ENCODE measurements around the gene SNRPA.

DNA sequence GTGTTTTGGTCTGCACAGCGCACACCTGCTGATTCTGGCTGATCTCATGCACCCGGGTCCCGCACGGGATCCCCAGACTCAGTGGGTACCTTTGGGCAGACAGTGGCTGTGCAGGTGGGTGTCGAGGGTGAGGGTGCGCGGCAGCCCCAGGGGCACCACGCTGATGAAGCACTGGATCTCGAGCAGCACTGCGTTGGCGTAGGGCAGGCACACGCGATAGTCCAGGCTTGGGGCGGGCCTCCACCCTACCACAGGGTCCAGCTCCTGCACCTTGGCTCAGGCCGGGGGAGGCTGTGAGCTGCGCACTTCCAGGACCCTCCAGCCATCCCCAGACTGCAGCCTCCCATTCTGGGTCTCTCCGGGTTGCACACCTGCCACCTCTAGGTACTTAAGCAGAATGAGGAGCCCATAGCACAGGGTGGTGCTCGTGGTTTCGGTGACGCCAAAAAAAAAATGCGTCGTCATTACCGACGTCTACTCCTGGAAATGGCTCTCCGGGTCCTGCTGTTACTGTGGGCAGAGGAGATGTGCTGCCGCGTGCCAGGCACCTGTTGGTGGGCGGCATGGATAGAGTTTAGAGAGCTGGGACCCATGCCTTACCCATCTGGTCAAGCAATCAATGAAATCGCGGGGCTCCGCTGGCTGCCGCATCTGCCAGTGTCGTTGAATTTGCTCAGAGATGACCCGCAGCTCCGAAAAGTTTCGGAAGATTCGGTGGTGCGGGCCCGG lies 58.5 kb downstream of the SNRPA start:
- no peak for TF ChIP-seq POLR2AphosphoS5 (IDR thresholded peaks at IDR 0.05)
- TF ChIP-seq CTCF (IDR thresholded peaks at IDR 0.05), result no peak
